Measurements from ENCODE around the gene IMP4.

Gene IMP4

GRCh38 chr2:130376433-130377293, 34.0 kb downstream of the IMP4 start:
- peaks cover 76% of the 10 kb centered on the region for H3K4me1 Mint-ChIP-seq

GRCh38 chr2:130377491-130377890, 34.8 kb downstream of the IMP4 start:
- Mint-ChIP-seq H3K9me3 (no peaks in the 10 kb centered on the region), H3K4me1 (peaks cover 74% of the 10 kb centered on the region), H3K4me3 (peak overlapping the region; percentile 33 to 65), H3K27me3 (no peaks in the 10 kb centered on the region), H3K27ac (no peak overlapping the region)
- ATAC-seq = no peak
- DNase-seq = no peak

More at GRCh38 chr2:130376433-130377293, 34.0 kb downstream of the IMP4 start:
- no peaks in the 10 kb centered on the region for H3K27me3 Mint-ChIP-seq
- peak overlapping the region in 1 of 2 donors; percentile 30 for H3K27ac Mint-ChIP-seq
- peak overlapping the region; percentile 42 to 62 for H3K4me3 Mint-ChIP-seq
- DNase-seq (no peak), ATAC-seq (peak; percentile 19)
- H3K9me3 Mint-ChIP-seq = no peaks in the 10 kb centered on the region

DNA sequence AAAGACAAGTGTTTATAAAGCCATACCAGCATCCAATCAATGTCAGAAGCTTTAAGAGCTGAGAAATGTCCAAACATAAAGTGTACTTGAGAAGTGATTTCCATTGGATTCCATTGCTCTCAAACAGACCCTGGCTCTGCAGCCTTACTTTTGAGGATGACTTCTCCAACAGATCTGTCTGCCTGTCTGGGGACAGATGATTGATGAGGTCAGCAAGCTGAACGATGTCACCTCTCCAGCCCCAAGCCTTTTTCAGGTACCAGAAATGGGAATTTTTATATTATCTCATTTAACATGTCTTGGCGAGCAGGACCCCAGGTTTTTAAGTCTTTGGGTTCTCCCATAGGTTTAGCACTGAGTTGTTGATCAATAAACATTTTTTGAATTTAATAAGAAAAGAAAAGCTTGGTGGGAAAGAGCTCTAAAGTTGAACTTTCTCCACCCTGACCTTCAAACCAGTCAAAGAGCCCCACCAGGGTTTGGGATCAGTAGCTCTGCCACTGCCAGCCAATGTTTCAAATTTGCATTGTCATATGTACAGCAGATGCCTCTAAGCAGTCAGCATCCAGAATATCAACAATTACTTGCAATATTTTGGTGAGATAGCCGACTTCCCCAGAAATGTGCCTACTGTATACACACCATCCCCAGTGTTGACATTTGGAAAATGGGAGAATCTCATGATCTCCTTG, 35.7 kb downstream of the IMP4 start:
- Mint-ChIP-seq H3K27ac (no peak overlapping the region), H3K4me3 (no peak overlapping the region), H3K4me1 (peaks cover 66% of the 10 kb centered on the region), H3K9me3 (no peaks in the 10 kb centered on the region), H3K27me3 (no peaks in the 10 kb centered on the region)
- ATAC-seq = no peak
- DNase-seq = no peak

GRCh38 chr2:130378898-130379214, 36.2 kb downstream of the IMP4 start:
- Mint-ChIP-seq H3K27me3 (no peaks in the 10 kb centered on the region), H3K4me1 (peaks cover 61% of the 10 kb centered on the region), H3K4me3 (no peak overlapping the region), H3K9me3 (no peaks in the 10 kb centered on the region), H3K27ac (no peak overlapping the region)
- DNase-seq (no peak), ATAC-seq (no peak)

GRCh38 chr2:130380096-130380934, 37.6 kb downstream of the IMP4 start:
- no peaks in the 10 kb centered on the region for H3K9me3 Mint-ChIP-seq
- no peak overlapping the region for H3K27ac Mint-ChIP-seq
- peak overlapping the region in 1 of 2 donors; percentile 36 for H3K4me3 Mint-ChIP-seq
- DNase-seq = peak in 1 of 2 donors; percentile 23
- no peaks in the 10 kb centered on the region for H3K27me3 Mint-ChIP-seq
- ATAC-seq = peak; percentile 78
- peaks cover 47% of the 10 kb centered on the region for H3K4me1 Mint-ChIP-seq

DNA sequence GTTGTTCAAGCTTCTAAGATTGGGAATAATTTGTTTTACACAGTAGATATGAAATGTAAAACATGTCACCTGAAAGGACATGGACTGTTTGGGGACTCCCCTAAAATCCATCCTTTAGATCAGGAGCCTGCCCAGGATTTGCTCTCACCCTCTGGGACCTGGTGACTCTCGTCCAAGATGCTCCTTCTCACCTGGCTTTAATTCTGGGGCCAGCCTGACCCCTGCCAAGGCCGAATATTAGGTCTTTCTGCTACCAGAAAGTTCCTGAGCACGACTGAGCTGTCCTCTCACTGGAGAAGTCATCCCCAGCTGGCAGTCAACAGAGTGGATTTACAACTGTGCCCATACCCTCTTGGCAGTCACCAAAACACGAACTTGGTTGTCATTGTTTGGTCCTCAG, 38.4 kb downstream of the IMP4 start:
- no peak for DNase-seq
- Mint-ChIP-seq H3K4me1 (peaks cover 40% of the 10 kb centered on the region), H3K4me3 (no peak overlapping the region), H3K9me3 (no peaks in the 10 kb centered on the region), H3K27ac (no peak overlapping the region), H3K27me3 (no peaks in the 10 kb centered on the region)
- no peak for ATAC-seq

GRCh38 chr2:130381619-130382018, 38.9 kb downstream of the IMP4 start:
- H3K4me3 Mint-ChIP-seq = no peak overlapping the region
- no peak overlapping the region for H3K27ac Mint-ChIP-seq
- no peaks in the 10 kb centered on the region for H3K27me3 Mint-ChIP-seq
- H3K9me3 Mint-ChIP-seq = no peaks in the 10 kb centered on the region
- H3K4me1 Mint-ChIP-seq = peaks cover 36% of the 10 kb centered on the region
- DNase-seq (no peak), ATAC-seq (no peak)

- Mint-ChIP-seq H3K27ac (no peak overlapping the region), H3K4me1 (peaks cover 28% of the 10 kb centered on the region), H3K27me3 (no peaks in the 10 kb centered on the region), H3K9me3 (no peaks in the 10 kb centered on the region), H3K4me3 (no peak overlapping the region)
- no peak for DNase-seq
- ATAC-seq = no peak
Measured at GRCh38 chr2:130382313-130382917, 39.7 kb downstream of the IMP4 start.

GRCh38 chr2:130385709-130386108, 43.0 kb downstream of the IMP4 start:
- no peak for ATAC-seq
- no peak overlapping the region for H3K27ac Mint-ChIP-seq

GRCh38 chr2:130387071-130387400, 44.3 kb downstream of the IMP4 start:
- Mint-ChIP-seq H3K27ac (no peak overlapping the region), H3K27me3 (peaks cover 5% of the 10 kb centered on the region), H3K9me3 (no peaks in the 10 kb centered on the region), H3K4me1 (peaks cover 17% of the 10 kb centered on the region), H3K4me3 (no peak overlapping the region)
- DNase-seq = no peak
- no peak for ATAC-seq

More at GRCh38 chr2:130385709-130386108, 43.0 kb downstream of the IMP4 start:
- Mint-ChIP-seq H3K9me3 (no peaks in the 10 kb centered on the region), H3K4me3 (no peak overlapping the region), H3K4me1 (peaks cover 7% of the 10 kb centered on the region), H3K27me3 (no peaks in the 10 kb centered on the region)
- no peak for DNase-seq

GRCh38 chr2:130387804-130388203, 45.1 kb downstream of the IMP4 start:
- H3K27ac Mint-ChIP-seq = no peak overlapping the region
- H3K4me1 Mint-ChIP-seq = peaks cover 20% of the 10 kb centered on the region
- DNase-seq (no peak), ATAC-seq (no peak)
- H3K4me3 Mint-ChIP-seq = no peak overlapping the region
- H3K27me3 Mint-ChIP-seq = peaks cover 8% of the 10 kb centered on the region
- H3K9me3 Mint-ChIP-seq = no peaks in the 10 kb centered on the region

DNA sequence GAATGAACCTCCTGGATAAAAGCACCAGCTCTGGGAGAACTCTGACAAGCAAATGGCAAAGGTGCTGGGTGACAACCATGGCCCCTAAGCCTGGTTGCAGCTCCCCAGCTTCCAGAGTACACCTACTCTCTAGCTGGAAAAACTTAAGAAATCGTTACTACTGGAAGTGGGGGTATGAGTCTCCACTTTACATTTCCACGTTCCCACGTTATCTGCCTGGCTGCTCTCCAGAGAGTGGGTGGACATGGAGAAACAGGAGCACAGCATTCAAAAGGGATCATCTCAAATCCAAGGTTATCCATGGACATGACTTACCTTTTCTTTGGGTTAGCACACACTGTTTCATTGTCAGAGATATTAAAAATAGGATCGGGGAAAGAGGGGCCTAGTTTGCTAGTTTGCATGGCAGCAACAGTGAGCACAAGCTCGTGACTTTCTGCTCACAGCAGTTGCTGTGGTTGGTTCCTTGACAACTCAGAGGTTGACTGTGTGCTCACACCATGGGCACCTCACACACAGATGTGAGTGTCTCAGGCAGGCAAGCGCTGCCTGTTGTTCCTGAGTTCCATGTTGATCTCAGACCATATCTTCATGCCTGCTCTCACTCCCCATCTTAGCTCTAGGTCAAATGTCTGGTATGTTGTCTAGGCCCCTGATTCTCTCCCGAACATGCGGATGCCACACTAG, 45.7 kb downstream of the IMP4 start:
- Mint-ChIP-seq H3K4me1 (peaks cover 20% of the 10 kb centered on the region), H3K9me3 (no peaks in the 10 kb centered on the region), H3K27me3 (peaks cover 12% of the 10 kb centered on the region), H3K4me3 (no peak overlapping the region), H3K27ac (no peak overlapping the region)
- no peak for ATAC-seq
- no peak for DNase-seq

DNA sequence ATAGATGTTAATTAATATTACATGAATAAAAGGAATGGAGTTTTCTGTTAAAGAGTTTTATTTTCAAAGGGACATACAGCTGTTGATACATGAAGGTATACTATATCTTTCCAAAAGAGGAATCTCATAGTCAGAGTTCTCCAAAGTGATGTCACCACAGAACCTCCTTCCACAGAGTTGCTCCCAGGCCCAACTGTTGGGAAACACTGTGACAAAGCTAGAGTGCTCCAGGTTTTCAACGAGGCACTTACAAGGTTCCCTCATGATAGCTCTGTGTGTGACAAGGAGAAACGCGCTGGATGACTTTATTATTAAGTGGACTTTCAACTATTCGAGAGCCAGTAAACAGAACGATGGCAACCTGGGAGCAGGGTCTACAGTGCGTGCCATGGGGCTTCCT, 46.7 kb downstream of the IMP4 start:
- Mint-ChIP-seq H3K27ac (no peak overlapping the region), H3K9me3 (no peaks in the 10 kb centered on the region), H3K4me1 (peaks cover 20% of the 10 kb centered on the region), H3K4me3 (no peak overlapping the region), H3K27me3 (peaks cover 17% of the 10 kb centered on the region)
- DNase-seq (no peak), ATAC-seq (no peak)

DNA sequence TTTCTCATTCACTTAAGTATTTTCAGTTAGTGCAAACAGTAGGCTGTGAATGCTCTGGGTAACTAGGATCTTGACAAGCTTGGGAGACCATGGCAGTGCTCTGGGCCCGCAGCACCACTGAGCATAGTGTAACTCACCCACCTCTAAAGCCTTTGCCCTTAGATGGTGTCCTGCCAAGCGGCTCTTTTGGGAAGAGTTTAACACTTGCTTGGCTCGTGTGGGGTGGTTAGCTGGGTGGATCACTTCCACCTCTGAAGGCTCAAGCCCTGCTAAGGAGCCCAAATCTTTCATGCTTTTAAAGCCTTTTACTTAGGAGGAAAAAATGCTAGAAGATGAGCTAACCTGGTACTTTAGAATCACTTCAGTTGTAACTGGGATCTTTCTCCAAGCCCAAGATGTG, 47.1 kb downstream of the IMP4 start:
- ATAC-seq (no peak), DNase-seq (no peak)
- H3K4me1 Mint-ChIP-seq = peaks cover 20% of the 10 kb centered on the region
- peaks cover 17% of the 10 kb centered on the region for H3K27me3 Mint-ChIP-seq
- H3K27ac Mint-ChIP-seq = no peak overlapping the region
- H3K4me3 Mint-ChIP-seq = no peak overlapping the region
- no peaks in the 10 kb centered on the region for H3K9me3 Mint-ChIP-seq

DNA sequence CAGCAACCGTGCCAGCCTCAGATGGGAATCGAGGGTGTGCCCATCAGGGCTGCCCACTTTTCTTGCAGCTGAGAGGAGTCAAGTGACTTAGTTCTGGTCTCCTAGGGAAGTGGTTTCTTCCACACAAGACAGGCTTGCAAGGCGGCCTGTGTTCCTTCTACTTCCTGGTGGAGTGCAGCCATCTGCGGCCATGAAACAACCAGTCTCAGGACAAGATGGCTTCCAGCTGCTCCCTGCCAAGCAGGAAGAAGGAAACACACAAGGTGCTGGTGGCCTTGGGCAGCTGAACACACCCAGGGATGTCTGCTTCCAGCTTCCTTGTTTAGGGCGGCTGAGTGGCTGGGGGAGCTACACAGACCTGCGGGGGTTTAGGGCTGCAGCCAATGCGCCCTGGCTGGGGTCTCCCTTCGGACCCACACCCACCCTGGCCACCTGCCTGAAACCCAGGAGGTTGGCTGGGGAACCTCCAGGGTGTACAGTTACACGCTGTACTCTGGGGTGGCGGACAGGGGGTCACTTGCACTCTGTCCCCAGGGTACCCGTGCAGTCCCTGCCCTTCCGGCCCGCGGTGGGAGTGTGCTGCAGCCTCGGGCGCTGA, 47.9 kb downstream of the IMP4 start:
- H3K27ac Mint-ChIP-seq = peak overlapping the region in 1 of 2 donors; percentile 91
- DNase-seq (no peak), ATAC-seq (peak; percentile 43)
- peak overlapping the region; percentile 82 to 87 for H3K4me3 Mint-ChIP-seq
- peaks cover 20% of the 10 kb centered on the region for H3K4me1 Mint-ChIP-seq
- no peaks in the 10 kb centered on the region for H3K9me3 Mint-ChIP-seq
- H3K27me3 Mint-ChIP-seq = peaks cover 17% of the 10 kb centered on the region

All from stimulated activated naive CD8-positive, alpha-beta T cell treated with anti-CD3 and anti-CD28 coated beads, Interleukin-15, amount 100 ng/mL, for 72 hours (primary cell).